Vagina (tissue), 2 donors: ENCODE results near the gene BNC2.

Experiments used
- CTCF ChIP-seq, 3 experiments: fragments of 450-650 bp in 2 of 3; fragments of 200-600 bp in 1 of 3; sonication (generic) in 1 of 3; IDR thresholded peaks; one replicate each; pipeline ENCODE4 v1.5.1; 2017 to 2019; ENCODE audit warnings: antibody characterized with exemption in 3 of 3, mild to moderate bottlenecking in 2 of 3, moderate library complexity in 2 of 3
- POLR2A ChIP-seq, 2 donors: fragments of 450-650 bp; IDR thresholded peaks; one replicate each; pipeline ENCODE4 v1.6.1; 2017; ENCODE audit warnings: antibody characterized with exemption in 2 of 2, mild to moderate bottlenecking in 2 of 2, moderate library complexity in 2 of 2
- POLR2AphosphoS5 ChIP-seq, 2 donors: sonication (generic); formaldehyde crosslinking; IDR thresholded peaks; one replicate each; pipeline ENCODE4 v1.9.0; 2017; ENCODE audit warnings: antibody characterized with exemption in 2 of 2, mild to moderate bottlenecking in 2 of 2, low read depth in 1 of 2; ENCODE audit not compliant: insufficient read depth in 1 of 2

- no peak for TF ChIP-seq POLR2A (IDR thresholded peaks at IDR 0.05)
- TF ChIP-seq CTCF (IDR thresholded peaks at IDR 0.05) = no peak
- TF ChIP-seq POLR2AphosphoS5 (IDR thresholded peaks at IDR 0.05; ENCODE audit: insufficient read depth in 1 of 2, low read depth in 1 of 2) = no peak
Observed at GRCh38 chr9:16611983-16612382, 258.5 kb downstream of the BNC2 start.
